ENCODE data around the gene CCDC60. TPM values are rescaled to one million over a fixed set of nuclear protein-coding genes. Genes with fewer than 3 reads are reported as not detected.

Gene CCDC60
- total and polyA plus RNA-seq, 2 of the 13 experiments (the other 11 are each of a cell fraction or from before 2014, with no cell fraction given), result not detected

DNA sequence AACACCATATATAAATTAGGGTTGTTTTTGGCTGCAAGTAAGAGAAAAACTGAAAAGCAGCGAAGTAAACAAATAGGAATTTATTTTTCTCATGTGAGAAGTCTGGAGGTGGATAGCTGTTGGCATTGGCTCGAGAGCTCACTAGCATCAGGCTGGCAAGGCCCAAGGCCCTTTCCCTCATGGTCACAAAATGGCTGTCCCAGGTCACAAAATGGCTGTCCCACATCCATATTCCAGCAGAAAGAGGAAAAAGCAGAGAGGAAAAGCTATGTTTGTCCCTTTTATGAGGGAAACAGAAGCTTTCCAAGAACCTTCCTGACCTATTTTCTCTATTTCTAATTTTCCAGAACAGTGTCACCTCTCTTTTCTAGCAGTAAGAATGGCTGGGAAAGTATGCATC is 7.5 kb downstream of the CCDC60 start:
- intact Hi-C loops (cut with micrococcal nuclease; ENCODE audit: unreplicated experiment) (no loop called here), in situ Hi-C loops (cut with HindIII; ENCODE audit: extremely low pct_ligation_motif_present, low pct_unique_long_range_greater_than_20kb) (no loop called here)
- CTCF ChIA-PET (ENCODE audit: low intra/inter-chr PET ratio, low total read pairs), result no interaction called here
- H3K4me1 ChIP-seq (ENCODE audit: insufficient read depth, low read length), result no peaks in the 10 kb centered on the region
- H3K79me2 ChIP-seq (ENCODE audit: insufficient read depth, low read length), result no peaks in the 10 kb centered on the region
- H2AFZ ChIP-seq (ENCODE audit: low read length), result no peak overlapping the region
- H3K27ac ChIP-seq (ENCODE audit: extremely low read length, insufficient read depth, low read length), result no peak overlapping the region
- POLR2A ChIA-PET, result no interaction called here
- H4K20me1 ChIP-seq (ENCODE audit: insufficient read depth, low read length), result no peaks in the 10 kb centered on the region
- no peak overlapping the region for H3K4me2 ChIP-seq (ENCODE audit: low read depth, low read length)
- H3K9me3 ChIP-seq (ENCODE audit: low read length), result no peaks in the 10 kb centered on the region
- 6% methylated on average over 2 of the region's 2 CpGs for WGBS (ENCODE audit: low lambda C conversion rate)
- H3K27me3 ChIP-seq (ENCODE audit: control insufficient read depth in 1 of 2, insufficient read depth in 2 of 2, low read length in 2 of 2), result no peaks in the 10 kb centered on the region
- DNase-seq (ENCODE audit: low spot score), result no peak
- no TSS peak for BruUV-seq (replicated peaks)
- no peaks in the 10 kb centered on the region for H3K36me3 ChIP-seq (replicated peaks in 1 of 2; ENCODE audit: control insufficient read depth in 1 of 2, insufficient read depth in 2 of 2, low read length in 2 of 2)
- TF ChIP-seq ZIK1 (CRISPR knock-in tag; IDR thresholded peaks at IDR 0.05; ENCODE audit: borderline replicate concordance, low read depth) (no peak), ZBTB3 (CRISPR knock-in tag; IDR thresholded peaks at IDR 0.05; ENCODE audit: borderline replicate concordance, low read depth) (no peak), SKI (IDR thresholded peaks at IDR 0.05; ENCODE audit: partially characterized antibody) (no peak), SYNCRIP (IDR thresholded peaks at IDR 0.05; ENCODE audit: insufficient read depth, low read depth, low read length) (no peak), ZNF543 (CRISPR knock-in tag; IDR thresholded peaks at IDR 0.05) (no peak), MTA1 (CRISPR knock-in tag; IDR thresholded peaks at IDR 0.05; ENCODE audit: borderline replicate concordance) (no peak), KLF12 (CRISPR knock-in tag; IDR thresholded peaks at IDR 0.05; ENCODE audit: borderline replicate concordance) (no peak), ATF1 (CRISPR knock-in tag; IDR thresholded peaks at IDR 0.05) (no peak), ZBTB7B (CRISPR knock-in tag; IDR thresholded peaks at IDR 0.05) (no peak), SRSF4 (IDR thresholded peaks at IDR 0.05; ENCODE audit: low read depth, low read length, poor library complexity, severe bottlenecking) (no peak), ZNF768 (CRISPR knock-in tag; IDR thresholded peaks at IDR 0.05) (no peak)
- TF ChIP-seq, protein P1, sequence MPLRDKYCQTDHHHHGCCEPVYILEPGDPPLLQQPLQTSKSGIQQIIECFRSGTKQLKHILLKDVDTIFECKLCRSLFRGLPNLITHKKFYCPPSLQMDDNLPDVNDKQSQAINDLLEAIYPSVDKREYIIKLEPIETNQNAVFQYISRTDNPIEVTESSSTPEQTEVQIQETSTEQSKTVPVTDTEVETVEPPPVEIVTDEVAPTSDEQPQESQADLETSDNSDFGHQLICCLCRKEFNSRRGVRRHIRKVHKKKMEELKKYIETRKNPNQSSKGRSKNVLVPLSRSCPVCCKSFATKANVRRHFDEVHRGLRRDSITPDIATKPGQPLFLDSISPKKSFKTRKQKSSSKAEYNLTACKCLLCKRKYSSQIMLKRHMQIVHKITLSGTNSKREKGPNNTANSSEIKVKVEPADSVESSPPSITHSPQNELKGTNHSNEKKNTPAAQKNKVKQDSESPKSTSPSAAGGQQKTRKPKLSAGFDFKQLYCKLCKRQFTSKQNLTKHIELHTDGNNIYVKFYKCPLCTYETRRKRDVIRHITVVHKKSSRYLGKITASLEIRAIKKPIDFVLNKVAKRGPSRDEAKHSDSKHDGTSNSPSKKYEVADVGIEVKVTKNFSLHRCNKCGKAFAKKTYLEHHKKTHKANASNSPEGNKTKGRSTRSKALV (CRISPR knock-in tag; IDR thresholded peaks at IDR 0.05), result no peak
- H3K9ac ChIP-seq (ENCODE audit: insufficient read depth, low read depth, low read length), result no peak overlapping the region
- FAIRE-seq, result no peak
- ATAC-seq, result no peak
- no peak overlapping the region for H3K4me3 ChIP-seq (replicated peaks in 1 of 3; ENCODE audit: insufficient read depth in 1 of 3, low read depth in 2 of 3, low read length in 3 of 3)
